Measurements from ENCODE around the gene MKI67.

The MKI67 gene

DNA sequence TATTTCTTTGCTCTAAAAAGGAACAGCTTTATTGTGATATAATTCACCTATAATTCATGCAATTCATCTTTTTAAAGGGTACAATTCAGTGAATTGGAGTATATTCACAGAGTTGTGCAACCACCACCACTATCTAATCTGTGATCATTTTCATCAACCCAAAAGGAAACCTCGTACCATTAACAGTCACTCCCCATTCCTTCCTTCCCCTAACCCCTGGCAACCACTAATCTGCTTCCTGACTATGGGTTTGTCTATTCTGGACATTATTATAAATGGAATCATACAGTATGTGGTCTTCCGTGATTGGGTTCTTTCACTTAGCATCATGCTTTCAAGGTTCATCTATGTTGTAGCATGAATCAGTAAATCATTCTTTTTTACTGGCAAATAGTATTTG, 52.3 kb downstream of the MKI67 start:
- DNase-seq (ENCODE audit: low read depth) = no peak
- H3K4me3 ChIP-seq (ENCODE audit: control insufficient read depth, low read depth, low read length) = no peak overlapping the region
- TF ChIP-seq, protein P1, sequence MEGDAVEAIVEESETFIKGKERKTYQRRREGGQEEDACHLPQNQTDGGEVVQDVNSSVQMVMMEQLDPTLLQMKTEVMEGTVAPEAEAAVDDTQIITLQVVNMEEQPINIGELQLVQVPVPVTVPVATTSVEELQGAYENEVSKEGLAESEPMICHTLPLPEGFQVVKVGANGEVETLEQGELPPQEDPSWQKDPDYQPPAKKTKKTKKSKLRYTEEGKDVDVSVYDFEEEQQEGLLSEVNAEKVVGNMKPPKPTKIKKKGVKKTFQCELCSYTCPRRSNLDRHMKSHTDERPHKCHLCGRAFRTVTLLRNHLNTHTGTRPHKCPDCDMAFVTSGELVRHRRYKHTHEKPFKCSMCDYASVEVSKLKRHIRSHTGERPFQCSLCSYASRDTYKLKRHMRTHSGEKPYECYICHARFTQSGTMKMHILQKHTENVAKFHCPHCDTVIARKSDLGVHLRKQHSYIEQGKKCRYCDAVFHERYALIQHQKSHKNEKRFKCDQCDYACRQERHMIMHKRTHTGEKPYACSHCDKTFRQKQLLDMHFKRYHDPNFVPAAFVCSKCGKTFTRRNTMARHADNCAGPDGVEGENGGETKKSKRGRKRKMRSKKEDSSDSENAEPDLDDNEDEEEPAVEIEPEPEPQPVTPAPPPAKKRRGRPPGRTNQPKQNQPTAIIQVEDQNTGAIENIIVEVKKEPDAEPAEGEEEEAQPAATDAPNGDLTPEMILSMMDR (conservative IDR thresholded peaks at IDR 0.05; ENCODE audit: control insufficient read depth, insufficient read depth, low read depth, low read length) = no peak

- no peak for DNase-seq (ENCODE audit: low read depth)
- no peak overlapping the region for H3K4me3 ChIP-seq (ENCODE audit: control insufficient read depth, low read depth, low read length)
- TF ChIP-seq, protein P1 (conservative IDR thresholded peaks at IDR 0.05; ENCODE audit: control insufficient read depth, insufficient read depth, low read depth, low read length) = no peak
Observed at GRCh38 chr10:128072941-128073645, 53.1 kb downstream of the MKI67 start.

GRCh38 chr10:128072046-128072445, 54.2 kb downstream of the MKI67 start:
- TF ChIP-seq, protein P1 (conservative IDR thresholded peaks at IDR 0.05; ENCODE audit: control insufficient read depth, insufficient read depth, low read depth, low read length) = no peak
- DNase-seq (ENCODE audit: low read depth) = no peak
- no peak overlapping the region for H3K4me3 ChIP-seq (ENCODE audit: control insufficient read depth, low read depth, low read length)

DNA sequence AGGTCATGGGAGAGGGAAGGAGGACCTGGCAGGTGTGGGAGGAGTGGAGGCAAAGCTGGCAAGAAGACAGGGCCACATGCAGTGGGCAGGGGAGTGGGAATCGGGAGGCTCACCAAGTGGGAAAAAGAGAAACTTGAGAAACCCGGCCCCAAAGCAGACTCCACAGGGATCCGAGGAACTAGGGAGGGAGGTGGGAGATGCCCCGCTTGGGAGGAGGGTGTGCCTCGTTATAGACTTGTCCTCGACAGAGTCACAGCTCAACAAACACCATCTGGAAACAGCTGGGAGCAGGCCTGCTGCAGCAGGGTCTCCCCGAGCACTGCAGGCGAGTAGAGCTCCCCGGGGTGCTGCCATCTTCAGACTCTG, 54.8 kb downstream of the MKI67 start:
- H3K4me3 ChIP-seq (ENCODE audit: control insufficient read depth, low read depth, low read length) = no peak overlapping the region
- DNase-seq (ENCODE audit: low read depth) = no peak
- TF ChIP-seq, protein P1 (conservative IDR thresholded peaks at IDR 0.05; ENCODE audit: control insufficient read depth, insufficient read depth, low read depth, low read length) = no peak

DNA sequence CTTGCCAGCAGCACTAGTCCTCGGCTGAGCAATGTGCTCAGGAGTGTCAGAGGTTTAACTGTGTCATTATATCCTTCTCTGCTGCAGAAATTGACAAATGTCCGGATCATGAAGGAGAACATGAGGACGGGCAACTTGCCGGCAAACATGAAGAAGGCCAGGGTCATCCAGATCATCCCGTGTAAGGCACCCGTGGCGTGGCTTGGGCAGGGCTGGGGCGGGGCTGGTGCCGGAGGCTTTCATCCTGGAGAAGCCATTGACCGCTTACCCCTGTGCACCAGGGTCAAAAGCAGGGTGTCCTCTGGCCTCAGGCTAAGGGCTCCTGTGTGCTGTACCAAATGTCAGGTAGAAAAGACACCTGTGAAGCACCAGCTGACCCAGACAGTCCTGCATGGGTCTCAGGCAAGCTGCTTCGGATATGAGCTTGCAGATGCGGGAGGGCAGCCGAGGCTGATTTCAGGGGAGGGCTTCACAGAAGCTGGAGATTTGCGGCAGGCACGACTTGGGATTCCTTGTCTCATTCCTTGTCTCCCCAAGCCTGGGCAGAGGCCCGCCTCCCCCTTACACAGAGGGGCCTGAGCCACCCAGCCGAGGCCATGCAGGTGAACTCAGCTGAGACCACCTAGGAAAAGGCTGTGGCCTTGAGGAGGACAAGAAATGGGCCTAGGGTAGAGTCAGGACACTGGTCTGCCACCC, 55.4 kb downstream of the MKI67 start:
- TF ChIP-seq, protein P1 (conservative IDR thresholded peaks at IDR 0.05; ENCODE audit: control insufficient read depth, insufficient read depth, low read depth, low read length) = no peak
- no peak overlapping the region for H3K4me3 ChIP-seq (ENCODE audit: control insufficient read depth, low read depth, low read length)
- DNase-seq (ENCODE audit: low read depth) = no peak

- DNase-seq (ENCODE audit: low read depth) = no peak
- no peak overlapping the region for H3K4me3 ChIP-seq (ENCODE audit: control insufficient read depth, low read depth, low read length)
- TF ChIP-seq, protein P1 (conservative IDR thresholded peaks at IDR 0.05; ENCODE audit: control insufficient read depth, insufficient read depth, low read depth, low read length) = no peak
Observed at GRCh38 chr10:128070161-128070560, 56.1 kb downstream of the MKI67 start.

Data from fibroblast of mammary gland (primary cell).